Activated CD8-positive, alpha-beta T cell treated with anti-CD3 and anti-CD28 coated beads, Interleukin-2, amount 10 ng/mL, durations not matched to agents 7 days and 5 days (primary cell): ENCODE data around the gene RAB12. TPM values are rescaled to one million over a fixed set of nuclear protein-coding genes. Genes with fewer than 3 reads are reported as not detected.

ENCODE experiments used
- total RNA-seq, 2 experiments: library from RNA; stranded (reverse); gene quantifications; one replicate each; pipeline ENCODE4 v1.2.3, GENCODE V29; 2021

RAB12 gene
- total RNA-seq, 2 experiments from 2014 or later = 14.5 to 15.2 TPM

Other genes with a start within 250 kb of the RAB12 start
- gene MTCL1, start 96.1 kb downstream of the RAB12 start, total RNA-seq = 1 to 10 TPM; 1.6 to 1.7 TPM